IMR-90 (cell line): ENCODE results near the gene AURKA. TPM values are rescaled to one million over a fixed set of nuclear protein-coding genes. Genes with fewer than 3 reads are reported as not detected.

Experiments
- ATAC-seq: fragments of 200-7000 bp; cut with Tn5 transposase; 2 replicates; pipeline ENCODE4 v1.9.1; 2020; ENCODE audit warnings: low read depth, mild to moderate bottlenecking, moderate library complexity
- BruUV-seq: library from RNA; stranded (reverse); fragments of 400-500 nt; replicated peaks from 2 replicates; lab custom pipeline; 2021; lab: Mats Ljungman, UMichigan
- CTCF ChIA-PET: fragments of 300-600 bp; formaldehyde crosslinking; extraction: SDS; loops from one replicate; lab custom pipeline; 2021; ENCODE audit warnings: antibody characterized with exemption; lab: Yijun Ruan, JAX
- POLR2A ChIA-PET: fragments of 300-600 bp; sonication (Branson Sonifier 250); formaldehyde crosslinking; loops from one replicate; lab custom pipeline; 2022; ENCODE audit warnings: antibody characterized with exemption; ENCODE audit not compliant: unreplicated experiment; lab: Charles Lee
- DNase-seq: peaks from one replicate; pipeline ENCODE4 v3.0.0; 2013
- H2AFZ ChIP-seq: replicated peaks from 2 replicates; pipeline ENCODE3; 2013; ENCODE audit warnings: low read length, mild to moderate bottlenecking; ENCODE audit not compliant: poor library complexity
- H2AK5ac ChIP-seq: 2 replicates; pipeline ENCODE4 v1.6.1; 2013; ENCODE audit warnings: low read depth, low read length, inconsistent platforms
- H2AK9ac ChIP-seq: replicated peaks from 2 replicates; pipeline ENCODE3; 2013; ENCODE audit warnings: mild to moderate bottlenecking, low read depth, low read length, moderate library complexity; ENCODE audit not compliant: poor library complexity
- H2BK120ac ChIP-seq: 2 replicates; pipeline ENCODE4 v1.6.1; 2013; ENCODE audit warnings: low read depth, low read length, inconsistent platforms
- H2BK15ac ChIP-seq: 3 replicates; pipeline ENCODE4 v1.6.1; 2013; ENCODE audit warnings: low read depth, low read length, inconsistent platforms
- H2BK20ac ChIP-seq: 2 replicates; pipeline ENCODE4 v1.6.1; 2013; ENCODE audit warnings: low read depth, mild to moderate bottlenecking, inconsistent platforms, low read length, moderate library complexity
- H2BK5ac ChIP-seq: 2 replicates; pipeline ENCODE4 v1.6.1; 2013; ENCODE audit warnings: mild to moderate bottlenecking, low read depth, low read length, inconsistent platforms; ENCODE audit not compliant: poor library complexity, severe bottlenecking
- H3K14ac ChIP-seq: replicated peaks from 2 replicates; pipeline ENCODE4 v1.6.1; 2013; ENCODE audit warnings: low read depth, low read length, inconsistent platforms
- H3K18ac ChIP-seq: 2 replicates; pipeline ENCODE4 v1.6.1; 2013; ENCODE audit warnings: low read depth, low read length, control low read depth
- H3K23ac ChIP-seq: 2 replicates; pipeline ENCODE4 v1.6.1; 2013; ENCODE audit warnings: low read depth, low read length, inconsistent platforms
- H3K27ac ChIP-seq: 2 replicates; pipeline ENCODE4 v1.5.1; 2013; ENCODE audit warnings: mild to moderate bottlenecking, control low read depth, low read length; ENCODE audit not compliant: insufficient read depth
- H3K27me3 ChIP-seq: 2 replicates; pipeline ENCODE4 v1.6.1; 2013; ENCODE audit warnings: low read length; ENCODE audit not compliant: control insufficient read depth, insufficient read depth
- H3K36me3 ChIP-seq: 2 replicates; pipeline ENCODE4 v1.6.1; 2013; ENCODE audit warnings: low read length, mixed read lengths; ENCODE audit not compliant: control insufficient read depth, insufficient read depth
- H3K4ac ChIP-seq: 2 replicates; pipeline ENCODE4 v1.6.1; 2013; ENCODE audit warnings: low read depth, low read length, inconsistent platforms
- H3K4me1 ChIP-seq: 2 replicates; pipeline ENCODE4 v1.6.1; 2013; ENCODE audit warnings: low read length, mixed read lengths; ENCODE audit not compliant: control insufficient read depth, insufficient read depth
- H3K4me2 ChIP-seq: 2 replicates; pipeline ENCODE4 v1.6.1; 2013; ENCODE audit warnings: low read depth, mild to moderate bottlenecking, control low read depth, low read length, moderate library complexity
- H3K4me3 ChIP-seq: 2 replicates; pipeline ENCODE4 v1.5.1; 2013; ENCODE audit warnings: low read depth, mild to moderate bottlenecking, control low read depth, low read length, moderate library complexity; ENCODE audit not compliant: insufficient read depth
- H3K56ac ChIP-seq: 2 replicates; pipeline ENCODE4 v1.6.1; 2013; ENCODE audit warnings: low read length, inconsistent platforms; ENCODE audit not compliant: insufficient read depth; ENCODE audit errors: extremely low read depth
- H3K79me1 ChIP-seq, 2 experiments: 2 replicates each; pipeline ENCODE4 v1.6.1; 2013; ENCODE audit warnings: low read length in 2 of 2, inconsistent platforms in 1 of 2, low read depth in 1 of 2
- H3K9ac ChIP-seq: 2 replicates; pipeline ENCODE4 v1.6.1; 2013; ENCODE audit warnings: low read depth, low read length, control low read depth
- H3K9me1 ChIP-seq: 2 replicates; pipeline ENCODE4 v1.6.1; 2013; ENCODE audit warnings: low read length, inconsistent platforms; ENCODE audit not compliant: insufficient read depth
- H3K9me3 ChIP-seq: 2 replicates; pipeline ENCODE4 v1.6.1; 2013; ENCODE audit warnings: low read length; ENCODE audit not compliant: control insufficient read depth, insufficient read depth
- H4K20me1 ChIP-seq: 2 replicates; pipeline ENCODE4 v1.6.1; 2013; ENCODE audit warnings: low read length, inconsistent platforms; ENCODE audit not compliant: insufficient read depth
- H4K5ac ChIP-seq: 2 replicates; pipeline ENCODE4 v1.6.1; 2013; ENCODE audit warnings: mild to moderate bottlenecking, low read depth, low read length, control low read depth
- H4K8ac ChIP-seq, 2 experiments: 2 replicates each; pipeline ENCODE4 v1.6.1; 2013; ENCODE audit warnings: low read depth in 2 of 2, low read length in 2 of 2, control low read depth in 1 of 2, inconsistent platforms in 1 of 2
- H4K91ac ChIP-seq: 2 replicates; pipeline ENCODE4 v1.6.1; 2013; ENCODE audit warnings: low read depth, low read length, inconsistent platforms; ENCODE audit not compliant: insufficient read depth
- BHLHE40 ChIP-seq: fragments of 150-350 bp; IDR thresholded peaks from 2 replicates; pipeline ENCODE4 v1.6.1; 2016; ENCODE audit warnings: mild to moderate bottlenecking, low read depth, low read length
- CEBPB ChIP-seq: IDR thresholded peaks from 2 replicates; pipeline ENCODE4 v1.6.1; 2012; ENCODE audit warnings: low read depth, low read length, improper control_type of control experiment
- FOS ChIP-seq: fragments of 150-350 bp; IDR thresholded peaks from 2 replicates; pipeline ENCODE4 v1.6.1; 2016; ENCODE audit warnings: low read depth, low read length
- NFE2L2 ChIP-seq: fragments of 150-350 bp; IDR thresholded peaks from 2 replicates; pipeline ENCODE4 v1.6.1; 2016; ENCODE audit warnings: low read depth, mild to moderate bottlenecking, low read length
- RCOR1 ChIP-seq: IDR thresholded peaks from 2 replicates; pipeline ENCODE4 v1.6.1; 2012; ENCODE audit warnings: mild to moderate bottlenecking, low read length, improper control_type of control experiment; ENCODE audit not compliant: insufficient replicate concordance
- RFX5 ChIP-seq: IDR thresholded peaks from 2 replicates; pipeline ENCODE4 v1.8.0; 2012; ENCODE audit warnings: low read depth, mild to moderate bottlenecking, low read length, moderate library complexity
- WGBS, 2 experiments: methylation state at CpG; one replicate each; pipeline versions ENCODE4 v1.1.5 to v1.1.7; 2013; ENCODE audit warnings: missing lambda C conversion rate in 2 of 2; ENCODE audit not compliant: insufficient read length in 1 of 2; ENCODE audit errors: extremely low coverage in 2 of 2; 5-methylcytosine and 5-hydroxymethylcytosine counted together
- dilution Hi-C: fragments of 300-500 bp; cut with HindIII; formaldehyde crosslinking; loops from one replicate; pipeline ENCODE4 v1.14.3; 2018; ENCODE audit warnings: low sequenced_read_pairs; ENCODE audit not compliant: unreplicated experiment
- in situ Hi-C: fragments of 300-500 bp; cut with MboI; formaldehyde crosslinking; loops from 3 replicates; pipeline ENCODE4 v1.14.3; 2019; ENCODE audit warnings: low sequenced_read_pairs, inconsistent platforms, mixed read lengths
- intact Hi-C: fragments of 100-400 bp; cut with micrococcal nuclease; formaldehyde crosslinking; loops from 2 replicates; pipeline ENCODE4 v1.10.0; 2022
- polyA plus RNA-seq, 3 experiments: library from polyadenylated mRNA; depleted of rRNA; stranded (reverse); fragments of >200 nt; gene quantifications; 2 replicates each; pipeline ENCODE4 v1.2.3, GENCODE V29; 2012; ENCODE audit warnings: low replicate concordance in 1 of 3
- total RNA-seq: library from RNA; depleted of rRNA; stranded (reverse); fragments of >200 nt; gene quantifications from 2 replicates; pipeline ENCODE4 v1.2.3, GENCODE V29; 2012
- TF ChIP-seq, protein P1 (sequence below): fragments of 150-350 bp; IDR thresholded peaks from 2 replicates; pipeline ENCODE4 v1.6.1; 2017; ENCODE audit warnings: mild to moderate bottlenecking, antibody characterized with exemption, low read length, low read depth

Gene AURKA
- total and polyA plus RNA-seq, 2 of the 4 experiments (the other 2 are of a cell fraction) = 68.0 to 83.3 TPM

DNA sequence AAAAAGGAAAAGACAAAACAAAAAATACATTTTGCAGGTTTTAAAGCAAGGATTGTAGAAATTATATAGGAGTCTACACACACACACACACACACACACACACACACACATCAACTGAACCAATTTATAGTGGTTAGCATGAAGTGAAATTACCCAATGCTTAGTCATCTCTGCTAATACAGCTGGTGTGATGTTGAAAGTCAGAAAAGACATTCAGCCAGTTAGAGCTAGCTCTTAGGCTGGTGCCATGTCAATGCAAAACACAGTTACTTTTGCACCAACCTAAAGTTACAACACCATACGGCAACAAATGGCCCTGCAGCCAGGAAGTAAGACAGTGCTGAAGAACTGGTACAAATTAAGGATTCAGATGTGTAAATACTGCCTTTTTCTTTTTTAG lies 18.1 kb downstream of the AURKA start:
- peak overlapping the region; percentile 63 for H2BK5ac ChIP-seq
- H2AK9ac ChIP-seq = no peak overlapping the region
- intact Hi-C loops = no loop called here
- no peaks in the 10 kb centered on the region for H3K4me1 ChIP-seq
- no peak overlapping the region for H3K27ac ChIP-seq
- no peak overlapping the region for H4K8ac ChIP-seq
- H4K5ac ChIP-seq = no peak overlapping the region
- peaks cover 9% of the 10 kb centered on the region for H3K9me1 ChIP-seq
- H4K91ac ChIP-seq = no peak overlapping the region
- peaks cover 48 to 60% of the 10 kb centered on the region in 2 experiments for H3K79me1 ChIP-seq
- WGBS, 2 experiments = no CpG with 5 or more reads among the region's 1 CpG
- H3K27me3 ChIP-seq = no peaks in the 10 kb centered on the region
- H3K56ac ChIP-seq = no peak overlapping the region
- no peak overlapping the region for H2AK5ac ChIP-seq
- H3K9me3 ChIP-seq = no peaks in the 10 kb centered on the region
- no peaks in the 10 kb centered on the region for H4K20me1 ChIP-seq
- no peak overlapping the region for H3K18ac ChIP-seq
- no peak overlapping the region for H3K4ac ChIP-seq
- ChIA-PET POLR2A (no interaction called here), CTCF (interaction anchor here (0.6 to 0.7 kb wide), 3 partner anchors 12 to 144 kb away, joined by 3 to 4 read pairs (median 3); no protein-coding TSS in a partner anchor)
- H3K23ac ChIP-seq = no peak overlapping the region
- H2AFZ ChIP-seq = no peak overlapping the region
- H2BK15ac ChIP-seq = no peak overlapping the region
- H2BK20ac ChIP-seq = no peak overlapping the region
- dilution Hi-C loops = no loop called here
- H2BK120ac ChIP-seq = peak overlapping the region; percentile 46; the same call in 1 of the 2 replicates
- no peak overlapping the region for H3K9ac ChIP-seq
- H3K4me2 ChIP-seq = no peak overlapping the region
- ATAC-seq (peak; percentile 90), DNase-seq (peak; percentile 98)
- in situ Hi-C loops = loop anchor here (25.0 kb wide), 1 partner anchor 413 kb away; no protein-coding TSS in a partner anchor
- no TSS peak for BruUV-seq
- TF ChIP-seq BHLHE40 = 0 out of 2 replicates have a peak, but pooled peaks have one; percentile 20
- peak; percentile 73; the same call in 1 of the 2 replicates for TF ChIP-seq NFE2L2
- TF ChIP-seq, protein P1, sequence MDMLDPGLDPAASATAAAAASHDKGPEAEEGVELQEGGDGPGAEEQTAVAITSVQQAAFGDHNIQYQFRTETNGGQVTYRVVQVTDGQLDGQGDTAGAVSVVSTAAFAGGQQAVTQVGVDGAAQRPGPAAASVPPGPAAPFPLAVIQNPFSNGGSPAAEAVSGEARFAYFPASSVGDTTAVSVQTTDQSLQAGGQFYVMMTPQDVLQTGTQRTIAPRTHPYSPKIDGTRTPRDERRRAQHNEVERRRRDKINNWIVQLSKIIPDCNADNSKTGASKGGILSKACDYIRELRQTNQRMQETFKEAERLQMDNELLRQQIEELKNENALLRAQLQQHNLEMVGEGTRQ = no peak
- TF ChIP-seq CEBPB = peak; percentile 91
- TF ChIP-seq RCOR1 = peak; percentile 54
- TF ChIP-seq FOS = peak; percentile 86; the same call in 1 of the 2 replicates
- TF ChIP-seq RFX5 = no peak
- H3K14ac ChIP-seq = no peak overlapping the region
- no peak overlapping the region for H3K4me3 ChIP-seq
- peaks cover 16% of the 10 kb centered on the region for H3K36me3 ChIP-seq
